ENCODE results near the gene LENEP. TPM values are rescaled to one million over a fixed set of nuclear protein-coding genes. Genes with fewer than 3 reads are reported as not detected.

The LENEP gene
- total RNA-seq, 1 experiment from 2014 or later, result 2.8 TPM

DNA sequence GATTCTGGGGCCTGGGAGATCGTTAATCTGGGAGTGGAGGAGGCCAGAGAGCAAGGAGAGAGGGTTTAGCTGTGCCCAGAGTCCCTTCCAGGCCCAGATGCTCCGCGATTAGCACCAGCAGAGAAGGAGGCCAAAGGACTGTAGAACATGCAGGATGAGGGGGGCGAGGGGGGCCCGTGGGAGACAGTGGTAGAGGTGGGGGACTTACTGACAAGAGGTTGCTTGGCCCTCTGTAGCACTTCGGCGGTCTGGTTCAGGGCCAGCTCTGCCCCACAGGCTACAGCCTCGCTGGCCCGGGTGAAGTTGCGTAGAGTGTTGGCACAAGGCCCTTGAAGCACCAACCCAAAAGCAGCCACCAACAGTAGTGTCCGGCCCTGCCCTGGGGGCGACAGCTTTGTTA is 39.5 kb downstream of the LENEP start:
- Histone ChIP-seq H4K91ac (ENCODE audit: insufficient read length, low read depth, low read length) (no peak overlapping the region), H2BK20ac (ENCODE audit: low read depth, low read length, poor library complexity, severe bottlenecking) (no peak overlapping the region), H2BK15ac (ENCODE audit: low read depth, low read length) (no peak overlapping the region), H4K8ac (replicated peaks; ENCODE audit: insufficient read length, low read depth, low read length) (no peak overlapping the region), H3K27ac (ENCODE audit: insufficient read length, low read depth, low read length) (no peak overlapping the region), H2AFZ (ENCODE audit: low read length) (no peak overlapping the region), H3K79me1 (ENCODE audit: insufficient read depth, low read depth, low read length, poor library complexity, severe bottlenecking) (no peaks in the 10 kb centered on the region), H3T11ph (ENCODE audit: low read length) (no peak overlapping the region), H3K14ac (ENCODE audit: insufficient read depth, low read length) (no peak overlapping the region), H3K4ac (ENCODE audit: low read depth, low read length) (no peak overlapping the region), H3K4me2 (ENCODE audit: insufficient read depth, insufficient read length, low read length) (no peak overlapping the region), H3K79me2 (ENCODE audit: insufficient read depth, low read length) (no peaks in the 10 kb centered on the region), H3K9me3 (ENCODE audit: control insufficient read depth, low read depth, low read length) (no peaks in the 10 kb centered on the region), H4K5ac (ENCODE audit: insufficient read length, low read depth, low read length) (no peak overlapping the region), H3K23me2 (ENCODE audit: insufficient read length, low read depth, low read length, poor library complexity, severe bottlenecking) (no peaks in the 10 kb centered on the region), H3K23ac (ENCODE audit: insufficient read length, low read depth, low read length) (no peak overlapping the region), H3K27me3 (ENCODE audit: insufficient read depth, low read length) (no peaks in the 10 kb centered on the region), H2BK5ac (ENCODE audit: insufficient read length, low read length) (no peak overlapping the region), H3K9ac (ENCODE audit: extremely low read depth, insufficient read length, low read length) (no peak overlapping the region), H3K4me1 (ENCODE audit: insufficient read depth, low read length) (no peaks in the 10 kb centered on the region), H2AK5ac (ENCODE audit: insufficient read length, low read length) (no peak overlapping the region), H2BK12ac (ENCODE audit: insufficient read length, low read depth, low read length) (no peak overlapping the region), H2BK120ac (ENCODE audit: low read depth, low read length, poor library complexity, severe bottlenecking) (no peak overlapping the region), H4K20me1 (ENCODE audit: control insufficient read depth, insufficient read depth, insufficient read length) (no peaks in the 10 kb centered on the region), H3K56ac (ENCODE audit: insufficient read length, low read depth, low read length) (no peak overlapping the region), H3K18ac (ENCODE audit: insufficient read length, low read depth, low read length) (no peak overlapping the region)
- Mint-ChIP-seq H3K4me3 (no peak overlapping the region), H3K27ac (no peak overlapping the region), H3K27me3 (ENCODE audit: low read depth) (peaks cover 32% of the 10 kb centered on the region), H3K9me3 (no peaks in the 10 kb centered on the region), H3K36me3 (ENCODE audit: insufficient read depth in 1 of 3, low read depth in 3 of 3) (no peaks in the 10 kb centered on the region), H3K4me1 (peaks cover 0 to 9% of the 10 kb centered on the region in 2 experiments; a peak in 2 of 4 replicates)
- DNase-seq, result no peak
- no CpG with 5 or more reads among the region's 12 CpGs for WGBS (ENCODE audit: extremely low coverage, insufficient read length, low lambda C conversion rate)
- TF ChIP-seq, protein P1, sequence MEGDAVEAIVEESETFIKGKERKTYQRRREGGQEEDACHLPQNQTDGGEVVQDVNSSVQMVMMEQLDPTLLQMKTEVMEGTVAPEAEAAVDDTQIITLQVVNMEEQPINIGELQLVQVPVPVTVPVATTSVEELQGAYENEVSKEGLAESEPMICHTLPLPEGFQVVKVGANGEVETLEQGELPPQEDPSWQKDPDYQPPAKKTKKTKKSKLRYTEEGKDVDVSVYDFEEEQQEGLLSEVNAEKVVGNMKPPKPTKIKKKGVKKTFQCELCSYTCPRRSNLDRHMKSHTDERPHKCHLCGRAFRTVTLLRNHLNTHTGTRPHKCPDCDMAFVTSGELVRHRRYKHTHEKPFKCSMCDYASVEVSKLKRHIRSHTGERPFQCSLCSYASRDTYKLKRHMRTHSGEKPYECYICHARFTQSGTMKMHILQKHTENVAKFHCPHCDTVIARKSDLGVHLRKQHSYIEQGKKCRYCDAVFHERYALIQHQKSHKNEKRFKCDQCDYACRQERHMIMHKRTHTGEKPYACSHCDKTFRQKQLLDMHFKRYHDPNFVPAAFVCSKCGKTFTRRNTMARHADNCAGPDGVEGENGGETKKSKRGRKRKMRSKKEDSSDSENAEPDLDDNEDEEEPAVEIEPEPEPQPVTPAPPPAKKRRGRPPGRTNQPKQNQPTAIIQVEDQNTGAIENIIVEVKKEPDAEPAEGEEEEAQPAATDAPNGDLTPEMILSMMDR (conservative IDR thresholded peaks at IDR 0.05), result no peak
